HAP-1 (cell line): Measurements from ENCODE around the gene FBXW5.

Experiments used
- DNase-seq, 2 experiments: peaks; one replicate each; pipeline ENCODE4 v3.0.0-alpha.2; 2016 to 2020; ENCODE audit warnings: low spot score in 2 of 2
- H3K27me3 ChIP-seq: fragments of 250-450 bp; sonication (Bioruptor Pico); 2 replicates; pipeline ENCODE4 v1.5.1; 2020; ENCODE audit warnings: low read depth, mild to moderate bottlenecking, moderate library complexity
- H3K36me3 ChIP-seq: fragments of 250-450 bp; sonication (Bioruptor Pico); replicated peaks from 2 replicates; pipeline ENCODE4 v1.5.1; 2020; ENCODE audit warnings: mild to moderate bottlenecking
- H3K4me1 ChIP-seq: fragments of 250-450 bp; sonication (Bioruptor Pico); 2 replicates; pipeline ENCODE4 v1.5.1; 2020; ENCODE audit warnings: mild to moderate bottlenecking
- H3K4me3 ChIP-seq: fragments of 250-450 bp; sonication (Bioruptor Pico); 2 replicates; pipeline ENCODE4 v1.5.1; 2020; ENCODE audit warnings: mild to moderate bottlenecking, moderate library complexity
- H3K9me3 ChIP-seq: fragments of 250-450 bp; sonication (Bioruptor Pico); 2 replicates; pipeline ENCODE4 v1.5.1; 2020; ENCODE audit warnings: mild to moderate bottlenecking, moderate library complexity
- in situ Hi-C: fragments of 300-500 bp; cut with MboI; formaldehyde crosslinking; loops from 3 replicates; pipeline ENCODE4 v1.14.3; 2020; ENCODE audit warnings: low sequenced_read_pairs, inconsistent platforms, mixed read lengths

The FBXW5 gene

GRCh38 chr9:136931611-136932130, 12.9 kb downstream of the FBXW5 start:
- Histone ChIP-seq H3K36me3 (peaks cover 23% of the 10 kb centered on the region), H3K9me3 (peaks cover 2% of the 10 kb centered on the region; the same call in 1 of the 2 replicates), H3K4me1 (no peaks in the 10 kb centered on the region), H3K27me3 (no peaks in the 10 kb centered on the region), H3K4me3 (no peak overlapping the region)
- in situ Hi-C loops, result no loop called here
- no peak for DNase-seq

GRCh38 chr9:136930014-136930413, 14.5 kb downstream of the FBXW5 start:
- no peak overlapping the region for H3K4me3 ChIP-seq
- no peaks in the 10 kb centered on the region for H3K27me3 ChIP-seq
- peaks cover 38% of the 10 kb centered on the region for H3K36me3 ChIP-seq
- no peak for DNase-seq
- peaks cover 2% of the 10 kb centered on the region; the same call in 1 of the 2 replicates for H3K9me3 ChIP-seq
- in situ Hi-C loops, result no loop called here
- no peaks in the 10 kb centered on the region for H3K4me1 ChIP-seq

GRCh38 chr9:136928591-136928990, 15.9 kb downstream of the FBXW5 start:
- peaks cover 47% of the 10 kb centered on the region for H3K36me3 ChIP-seq
- DNase-seq, result no peak
- peaks cover 2% of the 10 kb centered on the region; the same call in 1 of the 2 replicates for H3K9me3 ChIP-seq
- in situ Hi-C loops, result no loop called here
- no peaks in the 10 kb centered on the region for H3K27me3 ChIP-seq
- H3K4me1 ChIP-seq, result no peaks in the 10 kb centered on the region
- no peak overlapping the region for H3K4me3 ChIP-seq

- H3K36me3 ChIP-seq, result peaks cover 48% of the 10 kb centered on the region
- H3K4me1 ChIP-seq, result no peaks in the 10 kb centered on the region
- peaks cover 2% of the 10 kb centered on the region; the same call in 1 of the 2 replicates for H3K9me3 ChIP-seq
- H3K27me3 ChIP-seq, result no peaks in the 10 kb centered on the region
- no peak for DNase-seq
- in situ Hi-C loops, result no loop called here
- H3K4me3 ChIP-seq, result no peak overlapping the region
Measured at GRCh38 chr9:136927343-136928271, 16.9 kb downstream of the FBXW5 start.

GRCh38 chr9:136926749-136927148, 17.8 kb downstream of the FBXW5 start:
- Histone ChIP-seq H3K4me1 (no peaks in the 10 kb centered on the region), H3K36me3 (peaks cover 48% of the 10 kb centered on the region), H3K4me3 (no peak overlapping the region), H3K9me3 (no peaks in the 10 kb centered on the region), H3K27me3 (no peaks in the 10 kb centered on the region)
- in situ Hi-C loops, result no loop called here
- DNase-seq, result no peak

- no peaks in the 10 kb centered on the region for H3K4me1 ChIP-seq
- peaks cover 44% of the 10 kb centered on the region for H3K36me3 ChIP-seq
- H3K27me3 ChIP-seq, result no peaks in the 10 kb centered on the region
- H3K4me3 ChIP-seq, result no peak overlapping the region
- no peak for DNase-seq
- no peaks in the 10 kb centered on the region for H3K9me3 ChIP-seq
- in situ Hi-C loops, result no loop called here
Measured at GRCh38 chr9:136926154-136926704, 18.3 kb downstream of the FBXW5 start.

- no peak overlapping the region for H3K4me3 ChIP-seq
- H3K4me1 ChIP-seq, result no peaks in the 10 kb centered on the region
- H3K36me3 ChIP-seq, result peaks cover 46% of the 10 kb centered on the region
- no peak for DNase-seq
- H3K27me3 ChIP-seq, result no peaks in the 10 kb centered on the region
- in situ Hi-C loops, result no loop called here
- no peaks in the 10 kb centered on the region for H3K9me3 ChIP-seq
Measured at GRCh38 chr9:136925414-136926153, 19.0 kb downstream of the FBXW5 start.

GRCh38 chr9:136923881-136924280, 20.7 kb downstream of the FBXW5 start:
- Histone ChIP-seq H3K27me3 (no peaks in the 10 kb centered on the region), H3K36me3 (peaks cover 51% of the 10 kb centered on the region)
- in situ Hi-C loops, result no loop called here

GRCh38 chr9:136922540-136922939, 22.0 kb downstream of the FBXW5 start:
- H3K9me3 ChIP-seq, result no peaks in the 10 kb centered on the region
- DNase-seq, result no peak
- H3K36me3 ChIP-seq, result peaks cover 54% of the 10 kb centered on the region
- H3K4me3 ChIP-seq, result no peak overlapping the region
- H3K27me3 ChIP-seq, result no peaks in the 10 kb centered on the region
- H3K4me1 ChIP-seq, result no peaks in the 10 kb centered on the region
- in situ Hi-C loops, result no loop called here

More at GRCh38 chr9:136923881-136924280, 20.7 kb downstream of the FBXW5 start:
- DNase-seq, result no peak
- no peak overlapping the region for H3K4me3 ChIP-seq
- H3K9me3 ChIP-seq, result no peaks in the 10 kb centered on the region
- no peaks in the 10 kb centered on the region for H3K4me1 ChIP-seq

- DNase-seq, result no peak
- in situ Hi-C loops, result no loop called here
- H3K4me1 ChIP-seq, result no peaks in the 10 kb centered on the region
- H3K36me3 ChIP-seq, result peaks cover 56% of the 10 kb centered on the region
- H3K4me3 ChIP-seq, result no peak overlapping the region
- no peaks in the 10 kb centered on the region for H3K27me3 ChIP-seq
- no peaks in the 10 kb centered on the region for H3K9me3 ChIP-seq
Measured at GRCh38 chr9:136921718-136922117, 22.8 kb downstream of the FBXW5 start.

GRCh38 chr9:136921307-136921706, 23.2 kb downstream of the FBXW5 start:
- H3K36me3 ChIP-seq, result peaks cover 56% of the 10 kb centered on the region
- in situ Hi-C loops, result no loop called here
- no peaks in the 10 kb centered on the region for H3K4me1 ChIP-seq
- no peak for DNase-seq
- no peaks in the 10 kb centered on the region for H3K9me3 ChIP-seq
- no peaks in the 10 kb centered on the region for H3K27me3 ChIP-seq
- H3K4me3 ChIP-seq, result no peak overlapping the region

GRCh38 chr9:136920734-136921231, 23.8 kb downstream of the FBXW5 start:
- in situ Hi-C loops, result no loop called here
- Histone ChIP-seq H3K9me3 (no peaks in the 10 kb centered on the region), H3K4me3 (no peak overlapping the region), H3K27me3 (no peaks in the 10 kb centered on the region), H3K36me3 (peaks cover 55% of the 10 kb centered on the region), H3K4me1 (no peaks in the 10 kb centered on the region)
- no peak for DNase-seq

GRCh38 chr9:136920069-136920468, 24.5 kb downstream of the FBXW5 start:
- no peaks in the 10 kb centered on the region for H3K9me3 ChIP-seq
- no peak overlapping the region for H3K4me3 ChIP-seq
- H3K27me3 ChIP-seq, result no peaks in the 10 kb centered on the region
- no peaks in the 10 kb centered on the region for H3K4me1 ChIP-seq
- in situ Hi-C loops, result no loop called here
- H3K36me3 ChIP-seq, result peaks cover 53% of the 10 kb centered on the region
- no peak for DNase-seq
